Gastrocnemius medialis (tissue), 4 donors: ENCODE measurements around the gene RAB23. TPM values are rescaled to one million over a fixed set of nuclear protein-coding genes. Genes with fewer than 3 reads are reported as not detected.

Experiments
- ATAC-seq, 2 donors: fragments of 150-250 bp; one replicate each; pipeline ENCODE4 v1.9.1; 2016
- DNase-seq, 2 donors: peaks; one replicate each; pipeline ENCODE4 v3.0.0-alpha.2; 2019
- H3K27ac ChIP-seq, 4 donors: fragments of 200-600 bp; sonication (generic); 1 replicate in 1 of 4; 2 replicates in 3 of 4; pipeline ENCODE4 v1.5.1; 2016 to 2018; ENCODE audit warnings: mild to moderate bottlenecking in 2 of 4, moderate library complexity in 1 of 4
- H3K27me3 ChIP-seq, 3 donors: fragments of 200-600 bp; sonication (generic) in 2 of 3; 1 replicate in 1 of 3; 2 replicates in 2 of 3; pipeline versions ENCODE4 v1.5.1 to v1.6.0; 2016 to 2019; ENCODE audit warnings: mild to moderate bottlenecking in 1 of 3, moderate library complexity in 1 of 3
- H3K36me3 ChIP-seq, 2 donors: fragments of 200-600 bp; sonication (generic) in 1 of 2; one replicate each; pipeline ENCODE4 v1.5.1; 2017 to 2018
- H3K4me1 ChIP-seq, 2 donors: fragments of 200-600 bp; sonication (generic) in 1 of 2; one replicate each; pipeline ENCODE4 v1.5.1; 2016 to 2017; ENCODE audit warnings: mild to moderate bottlenecking in 2 of 2
- H3K4me3 ChIP-seq, 4 donors: fragments of 200-600 bp; sonication (generic) in 3 of 4; 1 replicate in 1 of 4; 2 replicates in 3 of 4; pipeline ENCODE4 v1.5.1; 2016 to 2019; ENCODE audit warnings: mild to moderate bottlenecking in 2 of 4
- H3K9me3 ChIP-seq, 3 donors: fragments of 200-600 bp; sonication (generic) in 2 of 3; 1 replicate in 1 of 3; 2 replicates in 2 of 3; pipeline ENCODE4 v1.5.1; 2016 to 2019
- CTCF ChIP-seq, 5 experiments: fragments of 450-650 bp in 3 of 5; fragments of 200-600 bp in 2 of 5; sonication (generic) in 2 of 5; IDR thresholded peaks in 4 of 5; conservative IDR thresholded peaks in 1 of 5; 1 replicate in 4 of 5; 2 replicates in 1 of 5; pipeline ENCODE4 v1.5.1; 2016 to 2019; ENCODE audit warnings: antibody characterized with exemption in 5 of 5, mild to moderate bottlenecking in 3 of 5, moderate library complexity in 3 of 5
- POLR2A ChIP-seq, 2 donors: fragments of 450-650 bp; IDR thresholded peaks; one replicate each; pipeline ENCODE4 v1.6.1; 2017; ENCODE audit warnings: antibody characterized with exemption in 2 of 2, mild to moderate bottlenecking in 2 of 2, moderate library complexity in 2 of 2
- in situ Hi-C, 4 donors: fragments of 200-750 bp; cut with MboI; loops; one replicate each; pipeline versions ENCODE4 v1.15.0 to v1.8.0; 2017; ENCODE audit warnings: low sequenced_read_pairs in 4 of 4
- intact Hi-C: fragments of 100-400 bp; cut with DNase I; formaldehyde crosslinking; loops from one replicate; pipeline ENCODE4 v1.15.1; 2023; ENCODE audit warnings: low total_unique reads
- total RNA-seq, 4 donors: library from RNA; depleted of rRNA; stranded (reverse); fragments of >200 nt; gene quantifications; one replicate each; pipeline versions ENCODE4 v1.1.0 to v1.2.3, GENCODE V29; 2016

Gene RAB23
- total RNA-seq, 4 donors from 2014 or later: 8.7 to 18.5 (median 11.6) TPM

GRCh38 chr6:57220083-57220703, 1.9 kb downstream of the RAB23 start:
- DNase-seq (no peak), ATAC-seq (no peak)
- TF ChIP-seq POLR2A (IDR thresholded peaks at IDR 0.05): no peak
- no peak for TF ChIP-seq CTCF (IDR thresholded peaks at IDR 0.05 in 4 of 5, conservative IDR thresholded peaks at IDR 0.05 in 1 of 5)
- H3K27ac ChIP-seq: no peak overlapping the region
- H3K27me3 ChIP-seq: no peaks in the 10 kb centered on the region
- intact Hi-C loops (loop anchor here (5.0 kb wide), 1 partner anchor 42 kb away; no protein-coding TSS in a partner anchor), in situ Hi-C loops (loop anchor here in 1 of 4 donors (10.0 kb wide), 1 partner anchor 85 kb away; no protein-coding TSS in a partner anchor)
- H3K9me3 ChIP-seq: no peaks in the 10 kb centered on the region
- H3K36me3 ChIP-seq: no peaks in the 10 kb centered on the region
- H3K4me3 ChIP-seq: peak overlapping the region in 1 of 4 donors; percentile 100
- peaks cover 0 to 10% of the 10 kb centered on the region in 2 donors for H3K4me1 ChIP-seq

- Histone ChIP-seq H3K9me3 (no peaks in the 10 kb centered on the region), H3K27ac (no peak overlapping the region), H3K4me3 (no peak overlapping the region), H3K36me3 (no peaks in the 10 kb centered on the region), H3K27me3 (no peaks in the 10 kb centered on the region), H3K4me1 (peaks cover 0 to 10% of the 10 kb centered on the region in 2 donors)
- ATAC-seq (no peak), DNase-seq (no peak)
- intact Hi-C loops: no loop called here
- TF ChIP-seq POLR2A (IDR thresholded peaks at IDR 0.05): no peak
- TF ChIP-seq CTCF (IDR thresholded peaks at IDR 0.05 in 4 of 5, conservative IDR thresholded peaks at IDR 0.05 in 1 of 5): no peak
- in situ Hi-C loops: no loop called here
Measured at GRCh38 chr6:57217270-57217669, 4.8 kb downstream of the RAB23 start.

- TF ChIP-seq CTCF (IDR thresholded peaks at IDR 0.05 in 4 of 5, conservative IDR thresholded peaks at IDR 0.05 in 1 of 5) (peak in 1 of 5 experiments; percentile 22), POLR2A (IDR thresholded peaks at IDR 0.05) (no peak)
- intact Hi-C loops (no loop called here), in situ Hi-C loops (no loop called here)
- H3K36me3 ChIP-seq: no peaks in the 10 kb centered on the region
- ATAC-seq: no peak
- DNase-seq: no peak
- H3K27ac ChIP-seq: no peak overlapping the region
- peaks cover 0 to 10% of the 10 kb centered on the region in 2 donors for H3K4me1 ChIP-seq
- H3K27me3 ChIP-seq: no peaks in the 10 kb centered on the region
- no peak overlapping the region for H3K4me3 ChIP-seq
- no peaks in the 10 kb centered on the region for H3K9me3 ChIP-seq
Measured at GRCh38 chr6:57216235-57217101, 5.6 kb downstream of the RAB23 start.

GRCh38 chr6:57215260-57215659, 6.8 kb downstream of the RAB23 start:
- no peak for DNase-seq
- intact Hi-C loops (no loop called here), in situ Hi-C loops (no loop called here)
- Histone ChIP-seq H3K36me3 (no peaks in the 10 kb centered on the region), H3K4me1 (peaks cover 0 to 5% of the 10 kb centered on the region in 2 donors), H3K4me3 (no peak overlapping the region), H3K9me3 (no peaks in the 10 kb centered on the region), H3K27ac (no peak overlapping the region), H3K27me3 (no peaks in the 10 kb centered on the region)
- no peak for ATAC-seq
- no peak for TF ChIP-seq POLR2A (IDR thresholded peaks at IDR 0.05)
- TF ChIP-seq CTCF (IDR thresholded peaks at IDR 0.05 in 4 of 5, conservative IDR thresholded peaks at IDR 0.05 in 1 of 5): no peak
